GM12801 (cell line): ENCODE measurements around the gene ZNF212.

Experiments used
- CTCF ChIP-seq: IDR thresholded peaks from one replicate; pipeline ENCODE4 v1.5.1; 2011; ENCODE audit warnings: control low read depth; ENCODE audit not compliant: insufficient read length; ENCODE audit errors: extremely low read depth

ZNF212 gene

GRCh38 chr7:149302222-149302621 is 62.8 kb downstream of the ZNF212 start:
- TF ChIP-seq CTCF: no peak

DNA sequence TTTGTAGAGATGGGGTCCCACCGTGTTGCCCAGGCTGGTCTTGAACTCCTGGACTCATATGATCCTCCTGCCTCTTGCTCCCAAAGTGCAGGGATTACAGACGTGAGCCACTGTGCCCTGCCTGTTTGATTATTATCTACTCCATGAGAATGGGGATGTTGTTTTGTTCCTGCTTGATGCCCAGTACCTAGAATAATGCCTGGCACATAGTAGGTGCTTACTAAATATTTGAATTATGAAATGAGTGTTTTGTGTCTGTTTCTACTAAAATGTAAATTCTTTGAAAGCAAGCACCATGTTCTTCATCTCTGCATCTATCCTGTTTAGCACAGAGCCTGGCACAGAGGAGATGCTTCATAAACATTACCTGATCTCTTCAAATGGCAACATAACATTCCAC is 63.4 kb downstream of the ZNF212 start:
- TF ChIP-seq CTCF: no peak

GRCh38 chr7:149304006-149304405 is 64.6 kb downstream of the ZNF212 start:
- no peak for TF ChIP-seq CTCF
